Adrenal gland (tissue), 12 donors: Measurements from ENCODE around the gene PAWR. TPM values are rescaled to one million over a fixed set of nuclear protein-coding genes. Genes with fewer than 3 reads are reported as not detected.
"Not testable (repeated sequence)": the region's sequence is repeated elsewhere in the genome, so short reads cannot be mapped to it uniquely, and the experiment has no call there.

Experiments used
- DNase-seq, 7 donors: peaks; one replicate each; pipeline ENCODE4 v3.0.0-alpha.2; 2019 to 2020
- H3K27ac ChIP-seq, 5 donors: fragments of 200-600 bp; sonication (generic) in 4 of 5; 1 replicate in 3 of 5; 2 replicates in 2 of 5; pipeline versions ENCODE4 v1.5.1 to v1.8.0; 2016 to 2020; ENCODE audit warnings: mild to moderate bottlenecking in 1 of 5
- H3K27me3 ChIP-seq: fragments of 200-600 bp; 2 replicates; pipeline ENCODE4 v1.8.0; 2021
- H3K36me3 ChIP-seq, 2 donors: fragments of 200-600 bp; replicated peaks in 1 of 2; 1 replicate in 1 of 2; 2 replicates in 1 of 2; pipeline versions ENCODE4 v1.5.1 to v1.8.0; 2018 to 2022
- H3K4me1 ChIP-seq, 2 donors: fragments of 200-600 bp; replicated peaks in 1 of 2; 1 replicate in 1 of 2; 2 replicates in 1 of 2; pipeline versions ENCODE4 v1.5.1 to v1.8.0; 2018 to 2021
- H3K4me3 ChIP-seq, 4 donors: fragments of 200-600 bp; sonication (generic) in 3 of 4; one replicate each; pipeline ENCODE4 v1.5.1; 2016 to 2018
- H3K9me3 ChIP-seq, 3 donors: fragments of 200-600 bp; sonication (generic) in 1 of 3; replicated peaks in 1 of 3; 1 replicate in 2 of 3; 2 replicates in 1 of 3; pipeline versions ENCODE4 v1.5.1 to v1.8.0; 2016 to 2021
- POLR2A ChIP-seq, 2 donors: fragments of 450-650 bp; IDR thresholded peaks; one replicate each; pipeline ENCODE4 v1.6.1; 2017; ENCODE audit warnings: antibody characterized with exemption in 2 of 2, mild to moderate bottlenecking in 2 of 2, moderate library complexity in 1 of 2
- WGBS, 4 donors: extraction: QIAGEN DNeasy Blood & Tissue Kit in 2 of 4; methylation state at CpG; one replicate each; pipeline versions ENCODE4 v1.1.5 to v1.1.7; 2013 to 2017; 5-methylcytosine and 5-hydroxymethylcytosine counted together
- intact Hi-C, 2 donors: fragments of 100-400 bp; cut with DNase I; formaldehyde crosslinking; loops; one replicate each; pipeline versions ENCODE4 v1.14.1 to v1.15.0; 2022 to 2023
- polyA plus RNA-seq, 3 donors: library from polyadenylated mRNA; stranded (reverse); fragments of 200-250 nt in 2 of 3; fragments of 350-450 nt in 1 of 3; fragmentation: Illumina TruSeq in 1 of 3; extraction: RNeasy Lipid Tissue Mini Kit (QIAGEN cat#74804) in 1 of 3; gene quantifications; one replicate each; pipeline ENCODE4 v1.2.3, GENCODE V29; 2013 to 2014
- total RNA-seq, 9 donors: library from RNA; depleted of rRNA in 4 of 9; stranded (reverse); fragments of >200 nt in 4 of 9; fragments of 120-200 nt in 1 of 9; fragmentation: NEBNext Ultra II Directional in 1 of 9; extraction: Animal tissue kit (Norgen Biotek cat#: 25700) in 1 of 9; gene quantifications; one replicate each; pipeline versions ENCODE4 v1.1.0 to v1.2.4, GENCODE V29; 2013 to 2023
- TF ChIP-seq, protein P1 (sequence below), 6 experiments: fragments of 450-650 bp in 4 of 6; fragments of 200-600 bp in 2 of 6; sonication (generic) in 1 of 6; IDR thresholded peaks; 1 replicate in 5 of 6; 2 replicates in 1 of 6; pipeline versions ENCODE4 v1.5.1 to v1.8.0; 2016 to 2021; ENCODE audit warnings: antibody characterized with exemption in 6 of 6, mild to moderate bottlenecking in 2 of 6, moderate library complexity in 1 of 6
- donor health status: healthy with polysubstance abuse.
- donor health status: Bipolar disorder and iron deficiency.
- donor health status: DM: yes; HTN: yes; CAD: no.
- donor health status: DM: no; HTN: no; CAD: no.
- donor health status: DM: no; HTN: no; CAD: no.
- donor health status: DM: yes; HTN: yes; CAD: no.

Gene PAWR
- total and polyA plus RNA-seq, 12 donors: 8.5 to 63.7 (median 24.6) TPM

DNA sequence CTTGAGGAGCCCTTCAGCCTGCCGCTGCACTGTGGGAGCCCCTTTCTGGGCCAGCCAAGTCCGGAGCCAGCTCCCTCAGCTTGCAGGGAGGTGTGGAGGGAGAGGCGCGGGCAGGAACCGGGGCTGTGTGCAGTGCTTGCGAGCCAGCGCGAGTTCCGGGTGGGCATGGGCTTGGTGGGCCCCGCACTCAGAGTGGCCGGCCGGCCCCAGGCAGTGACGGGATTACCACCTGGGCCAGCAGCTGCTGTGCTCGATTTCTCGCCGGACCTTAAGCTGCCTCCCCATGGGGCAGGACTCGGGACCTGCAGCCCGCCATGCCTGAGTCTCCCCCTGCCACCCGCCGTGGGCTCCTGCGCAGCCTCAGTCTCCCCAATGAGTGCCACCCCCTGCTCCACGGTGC lies 116.9 kb downstream of the PAWR start:
- no peak overlapping the region for H3K4me3 ChIP-seq
- WGBS, 4 donors: 98 to 100% (median 98%) methylated on average over 7 to 22 of the region's 22 CpGs
- H3K9me3 ChIP-seq: peaks cover 0 to 15% (median 4%) of the 10 kb centered on the region in 3 donors
- no peak overlapping the region for H3K27ac ChIP-seq
- H3K4me1 ChIP-seq: no peaks in the 10 kb centered on the region
- H3K36me3 ChIP-seq: no peaks in the 10 kb centered on the region
- TF ChIP-seq, protein P1, sequence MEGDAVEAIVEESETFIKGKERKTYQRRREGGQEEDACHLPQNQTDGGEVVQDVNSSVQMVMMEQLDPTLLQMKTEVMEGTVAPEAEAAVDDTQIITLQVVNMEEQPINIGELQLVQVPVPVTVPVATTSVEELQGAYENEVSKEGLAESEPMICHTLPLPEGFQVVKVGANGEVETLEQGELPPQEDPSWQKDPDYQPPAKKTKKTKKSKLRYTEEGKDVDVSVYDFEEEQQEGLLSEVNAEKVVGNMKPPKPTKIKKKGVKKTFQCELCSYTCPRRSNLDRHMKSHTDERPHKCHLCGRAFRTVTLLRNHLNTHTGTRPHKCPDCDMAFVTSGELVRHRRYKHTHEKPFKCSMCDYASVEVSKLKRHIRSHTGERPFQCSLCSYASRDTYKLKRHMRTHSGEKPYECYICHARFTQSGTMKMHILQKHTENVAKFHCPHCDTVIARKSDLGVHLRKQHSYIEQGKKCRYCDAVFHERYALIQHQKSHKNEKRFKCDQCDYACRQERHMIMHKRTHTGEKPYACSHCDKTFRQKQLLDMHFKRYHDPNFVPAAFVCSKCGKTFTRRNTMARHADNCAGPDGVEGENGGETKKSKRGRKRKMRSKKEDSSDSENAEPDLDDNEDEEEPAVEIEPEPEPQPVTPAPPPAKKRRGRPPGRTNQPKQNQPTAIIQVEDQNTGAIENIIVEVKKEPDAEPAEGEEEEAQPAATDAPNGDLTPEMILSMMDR (IDR thresholded peaks at IDR 0.05): no peak
- TF ChIP-seq POLR2A (IDR thresholded peaks at IDR 0.05): no peak
- intact Hi-C loops: no loop called here
- no peak for DNase-seq
- H3K27me3 ChIP-seq: no peaks in the 10 kb centered on the region

DNA sequence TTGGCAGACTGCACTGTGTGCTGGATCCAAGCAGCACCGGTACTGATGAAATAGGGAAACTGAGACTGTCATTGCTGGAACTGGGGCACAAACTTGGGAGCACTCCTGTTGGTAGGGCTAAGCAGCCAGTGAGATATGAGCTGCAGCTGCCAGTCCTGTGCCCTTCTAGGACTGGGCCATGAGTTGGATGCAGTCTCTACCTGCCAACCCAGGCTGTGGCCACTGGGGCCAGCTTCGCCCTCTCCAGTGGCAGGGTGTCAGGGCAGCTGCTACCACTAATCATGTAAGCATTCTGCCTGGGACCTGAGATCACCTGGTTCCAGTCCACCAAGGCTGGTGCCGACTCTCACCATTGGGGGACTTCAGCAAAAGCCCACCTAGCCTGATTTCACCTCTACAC lies 121.1 kb downstream of the PAWR start:
- intact Hi-C loops: no loop called here
- TF ChIP-seq, protein P1 (IDR thresholded peaks at IDR 0.05): no peak
- no peak for TF ChIP-seq POLR2A (IDR thresholded peaks at IDR 0.05)

DNA sequence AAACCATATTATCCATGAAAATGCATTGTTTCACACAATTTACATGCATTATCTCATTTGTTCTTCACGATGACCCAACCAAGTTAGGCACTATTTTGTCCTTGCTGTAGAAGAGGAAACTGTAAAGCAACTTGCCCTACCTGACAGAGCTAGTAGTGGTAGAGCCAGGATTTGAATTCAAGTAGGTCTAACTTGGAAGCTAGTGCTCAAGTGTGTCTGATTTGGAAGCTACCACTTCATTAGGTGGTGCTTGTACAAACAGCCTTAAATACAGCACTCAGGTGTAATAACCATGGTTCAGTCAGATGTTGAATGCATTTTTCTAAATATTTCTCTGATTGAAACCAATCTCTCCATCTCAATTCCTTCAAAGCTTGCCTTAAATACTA lies 123.6 kb downstream of the PAWR start:
- Histone ChIP-seq H3K27ac (no peak overlapping the region), H3K4me1 (no peaks in the 10 kb centered on the region), H3K4me3 (no peak overlapping the region), H3K36me3 (no peaks in the 10 kb centered on the region), H3K9me3 (peaks cover 0 to 9% (median 0%) of the 10 kb centered on the region in 3 donors), H3K27me3 (no peaks in the 10 kb centered on the region)
- DNase-seq: no peak
- no peak for TF ChIP-seq POLR2A (IDR thresholded peaks at IDR 0.05)
- TF ChIP-seq, protein P1 (IDR thresholded peaks at IDR 0.05): no peak
- WGBS, 4 donors: 88 to 100% (median 90%) methylated on average over 1 of the region's 1 CpG
- intact Hi-C loops: no loop called here

More for the DNA sequence above, 121.1 kb downstream of the PAWR start:
- Histone ChIP-seq H3K4me3 (no peak overlapping the region), H3K27me3 (no peaks in the 10 kb centered on the region), H3K27ac (no peak overlapping the region), H3K36me3 (no peaks in the 10 kb centered on the region), H3K4me1 (no peaks in the 10 kb centered on the region), H3K9me3 (peaks cover 0 to 15% (median 0%) of the 10 kb centered on the region in 3 donors)
- 89 to 100% (median 98%) methylated on average over 2 to 3 of the region's 3 CpGs for WGBS, 4 donors
- no peak for DNase-seq

DNA sequence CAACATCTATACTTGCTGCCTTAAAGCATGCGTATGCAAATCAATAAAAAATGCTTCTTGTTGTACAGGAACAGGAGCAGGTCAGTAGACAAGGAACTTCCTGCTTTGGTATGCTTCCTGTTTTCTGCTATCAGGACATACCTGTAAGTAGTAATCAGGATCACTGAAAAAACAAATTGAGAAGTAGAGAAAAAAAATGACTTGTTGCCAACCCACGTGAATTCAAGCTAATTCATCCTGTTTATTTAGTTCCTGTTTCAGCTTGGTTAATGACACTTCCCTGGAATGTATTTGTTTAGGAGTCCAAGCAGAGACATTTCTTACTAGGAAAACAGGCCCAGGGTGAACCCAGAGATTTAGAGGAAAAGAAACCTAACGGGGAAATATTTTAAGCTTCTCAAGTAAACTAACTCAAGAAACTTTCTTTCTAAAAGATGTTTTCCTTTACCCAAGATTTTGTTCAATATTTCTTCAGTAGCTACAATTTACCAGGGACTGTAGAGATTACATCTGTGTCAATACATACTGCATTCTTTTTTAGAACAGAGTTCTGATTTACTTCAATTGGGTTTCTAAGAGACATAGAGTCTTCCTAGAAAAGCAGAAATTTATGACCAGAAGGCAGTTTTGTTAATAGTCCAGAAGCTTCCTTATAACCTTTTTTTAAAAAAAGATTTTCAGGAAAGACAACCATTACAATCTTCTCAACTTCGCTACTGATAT lies 124.2 kb downstream of the PAWR start:
- intact Hi-C loops: no loop called here
- H3K4me3 ChIP-seq: no peak overlapping the region
- TF ChIP-seq POLR2A (IDR thresholded peaks at IDR 0.05): no peak
- TF ChIP-seq, protein P1 (IDR thresholded peaks at IDR 0.05): no peak
- H3K9me3 ChIP-seq: peaks cover 0 to 3% (median 0%) of the 10 kb centered on the region in 3 donors
- H3K27ac ChIP-seq: no peak overlapping the region
- H3K36me3 ChIP-seq: no peaks in the 10 kb centered on the region
- no peak for DNase-seq
- no peaks in the 10 kb centered on the region for H3K27me3 ChIP-seq
- H3K4me1 ChIP-seq: no peaks in the 10 kb centered on the region
- 66 to 76% (median 71%) methylated on average over 4 of the region's 4 CpGs for WGBS, 4 donors

DNA sequence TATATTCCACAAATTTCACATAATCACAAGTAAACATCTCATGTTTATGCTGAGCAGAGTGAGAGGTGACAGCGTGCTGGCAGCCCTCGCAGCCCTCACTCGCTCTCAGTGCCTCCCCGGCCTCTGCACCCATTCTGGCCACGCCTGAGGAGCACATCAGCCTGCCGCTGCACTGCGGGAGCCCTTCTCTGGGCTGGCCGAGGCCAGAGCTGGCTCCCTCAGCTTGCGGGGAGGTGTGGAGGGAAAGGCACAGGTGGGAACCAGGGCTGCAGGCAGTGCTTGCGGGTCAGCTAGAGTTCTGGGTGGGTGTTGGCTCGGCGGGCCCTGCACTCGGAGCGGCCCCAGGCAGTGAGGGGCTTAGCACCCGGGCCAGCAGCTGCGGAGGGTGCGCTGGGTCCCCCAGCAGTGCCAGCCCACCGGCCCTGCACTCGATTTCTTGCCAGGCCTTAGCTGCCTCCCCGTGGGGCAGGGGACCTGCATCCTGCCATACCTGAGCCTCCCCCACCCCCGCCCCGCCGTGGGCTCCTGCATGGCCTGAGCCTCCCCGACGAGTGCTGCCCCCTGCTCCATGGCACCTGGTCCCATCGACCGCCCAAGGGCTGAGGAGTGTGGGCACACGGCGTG lies 125.9 kb downstream of the PAWR start:
- H3K27me3 ChIP-seq, H3K4me3 ChIP-seq, H3K27ac ChIP-seq, H3K9me3 ChIP-seq, intact Hi-C loops, H3K4me1 ChIP-seq, H3K36me3 ChIP-seq, DNase-seq: not testable (repeated sequence)
- WGBS, 4 donors: 95 to 98% (median 96%) methylated on average over 14 to 29 of the region's 29 CpGs
